Lung (tissue), 12 donors: ENCODE measurements around the gene TPM2. TPM values are rescaled to one million over a fixed set of nuclear protein-coding genes. Genes with fewer than 3 reads are reported as not detected.

ENCODE experiments used
- ATAC-seq: fragments of 200-7000 bp; cut with Tn5 transposase; one replicate; pipeline ENCODE4 v1.9.1; 2020; ENCODE audit warnings: moderate number of reproducible peaks; ENCODE audit not compliant: insufficient read depth, low FRiP score
- DNase-seq, 3 donors: peaks; one replicate each; pipeline ENCODE4 v3.0.0-alpha.2; 2013 to 2017
- H3K27ac ChIP-seq, 2 donors: one replicate each; pipeline ENCODE4 v1.5.1; 2013; ENCODE audit warnings: mild to moderate bottlenecking in 2 of 2, moderate library complexity in 2 of 2, control low read depth in 1 of 2, inconsistent platforms in 1 of 2, low read depth in 1 of 2, low read length in 1 of 2
- H3K27me3 ChIP-seq, 3 donors: one replicate each; pipeline ENCODE4 v1.5.1; 2013; ENCODE audit warnings: low read length in 2 of 3; ENCODE audit not compliant: control insufficient read depth in 3 of 3, insufficient read depth in 3 of 3
- H3K36me3 ChIP-seq, 4 donors: one replicate each; pipeline ENCODE4 v1.5.1; 2013; ENCODE audit warnings: low read length in 4 of 4, mild to moderate bottlenecking in 1 of 4, moderate library complexity in 1 of 4; ENCODE audit not compliant: control insufficient read depth in 4 of 4, insufficient read depth in 4 of 4
- H3K4me1 ChIP-seq, 5 donors: one replicate each; pipeline ENCODE4 v1.5.1; 2013; ENCODE audit warnings: low read length in 5 of 5, mild to moderate bottlenecking in 2 of 5, moderate library complexity in 1 of 5; ENCODE audit not compliant: control insufficient read depth in 5 of 5, insufficient read depth in 5 of 5
- H3K4me3 ChIP-seq: one replicate; pipeline ENCODE4 v1.5.1; 2013; ENCODE audit warnings: mild to moderate bottlenecking, control low read depth, moderate library complexity
- H3K9ac ChIP-seq, 2 donors: one replicate each; pipeline ENCODE4 v1.5.1; 2013; ENCODE audit warnings: low read length in 2 of 2, control low read depth in 1 of 2; ENCODE audit not compliant: insufficient read depth in 1 of 2
- H3K9me3 ChIP-seq, 4 donors: one replicate each; pipeline ENCODE4 v1.5.1; 2013; ENCODE audit warnings: low read length in 3 of 4, mild to moderate bottlenecking in 1 of 4, moderate library complexity in 1 of 4; ENCODE audit not compliant: control insufficient read depth in 4 of 4, insufficient read depth in 3 of 4
- CTCF ChIP-seq: IDR thresholded peaks from 2 replicates; pipeline ENCODE4 v1.5.1; 2012; ENCODE audit warnings: mild to moderate bottlenecking; ENCODE audit errors: control extremely low read depth, extremely low read depth
- WGBS, 2 donors: extraction: QIAGEN DNeasy Blood & Tissue Kit; methylation state at CpG; one replicate each; pipeline ENCODE4 v1.1.7; 2013; 5-methylcytosine and 5-hydroxymethylcytosine counted together
- polyA plus RNA-seq, 2 donors: library from polyadenylated mRNA; stranded (reverse); fragments of 200-250 nt; gene quantifications; one replicate each; pipeline ENCODE4 v1.2.1, GENCODE V29; 2013
- total RNA-seq, 2 donors: library from RNA; depleted of rRNA in 1 of 2; stranded (reverse); fragments of >200 nt in 1 of 2; gene quantifications; one replicate each; pipeline ENCODE4 v1.2.1, GENCODE V29; 2014 to 2021
- donor health status: control.
- donor health status: control.
- donor health status: Bipolar disorder and iron deficiency.
- donor health status: healthy.
- donor health status: DM: yes; HTN: yes; CAD: no.

TPM2 gene
- total and polyA plus RNA-seq, 4 donors = 96.0 to 494 (median 209) TPM

GRCh38 chr9:35673132-35674024, 16.3 kb downstream of the TPM2 start, which contains the start of gene CA9:
Gene CA9, plus strand, starts transcription at chr9:35673928. Its CDS starts 32 bp downstream, at chr9:35673960.
- peaks cover 0 to 10% (median 5%) of the 10 kb centered on the region in 5 donors for H3K4me1 ChIP-seq

GRCh38 chr9:35669331-35670145, 20.2 kb downstream of the TPM2 start:
- Histone ChIP-seq H3K36me3 (no peaks in the 10 kb centered on the region), H3K9ac (no peak overlapping the region), H3K4me1 (peaks cover 0 to 17% (median 0%) of the 10 kb centered on the region in 5 donors), H3K9me3 (peaks cover 0 to 1% (median 0%) of the 10 kb centered on the region in 4 donors), H3K27ac (no peak overlapping the region), H3K4me3 (no peak overlapping the region), H3K27me3 (no peaks in the 10 kb centered on the region)
- TF ChIP-seq CTCF = no peak
- ATAC-seq = no peak
- DNase-seq = no peak
- WGBS, 2 donors = 66 to 81% methylated on average over 6 of the region's 6 CpGs

More at GRCh38 chr9:35673132-35674024, 16.3 kb downstream of the TPM2 start, which contains the start of gene CA9:
- WGBS, 2 donors = 60 to 83% methylated on average over 10 of the region's 10 CpGs
- H3K4me3 ChIP-seq = no peak within 1 kb of the TSS
- H3K27me3 ChIP-seq = no peaks in the 10 kb centered on the region
- H3K27ac ChIP-seq = no peak within 1 kb of the TSS
- peaks cover 0 to 1% (median 0%) of the 10 kb centered on the region in 4 donors for H3K9me3 ChIP-seq
- no peaks in the 10 kb centered on the region for H3K36me3 ChIP-seq
- TF ChIP-seq CTCF = no peak
- ATAC-seq = no peak
- no peak within 1 kb of the TSS for H3K9ac ChIP-seq
- no peak for DNase-seq

- Histone ChIP-seq H3K36me3 (no peaks in the 10 kb centered on the region), H3K9me3 (peaks cover 0 to 1% (median 0%) of the 10 kb centered on the region in 4 donors), H3K4me1 (peaks cover 0 to 20% (median 0%) of the 10 kb centered on the region in 5 donors), H3K27me3 (no peaks in the 10 kb centered on the region), H3K9ac (no peak overlapping the region), H3K27ac (no peak overlapping the region), H3K4me3 (no peak overlapping the region)
- TF ChIP-seq CTCF = no peak
- no peak for DNase-seq
- 97 to 100% methylated on average over 3 of the region's 3 CpGs for WGBS, 2 donors
- no peak for ATAC-seq
These were observed 21.8 kb downstream of the TPM2 start for GRCh38 chr9:35667939-35668338.
